SHP77 (cell line): Measurements from ENCODE around the gene DGKB.

ENCODE experiments used
- DNase-seq, 2 experiments: peaks; one replicate each; lab custom pipeline; 2025; lab: John Stamatoyannopoulos, UW

The DGKB gene

DNA sequence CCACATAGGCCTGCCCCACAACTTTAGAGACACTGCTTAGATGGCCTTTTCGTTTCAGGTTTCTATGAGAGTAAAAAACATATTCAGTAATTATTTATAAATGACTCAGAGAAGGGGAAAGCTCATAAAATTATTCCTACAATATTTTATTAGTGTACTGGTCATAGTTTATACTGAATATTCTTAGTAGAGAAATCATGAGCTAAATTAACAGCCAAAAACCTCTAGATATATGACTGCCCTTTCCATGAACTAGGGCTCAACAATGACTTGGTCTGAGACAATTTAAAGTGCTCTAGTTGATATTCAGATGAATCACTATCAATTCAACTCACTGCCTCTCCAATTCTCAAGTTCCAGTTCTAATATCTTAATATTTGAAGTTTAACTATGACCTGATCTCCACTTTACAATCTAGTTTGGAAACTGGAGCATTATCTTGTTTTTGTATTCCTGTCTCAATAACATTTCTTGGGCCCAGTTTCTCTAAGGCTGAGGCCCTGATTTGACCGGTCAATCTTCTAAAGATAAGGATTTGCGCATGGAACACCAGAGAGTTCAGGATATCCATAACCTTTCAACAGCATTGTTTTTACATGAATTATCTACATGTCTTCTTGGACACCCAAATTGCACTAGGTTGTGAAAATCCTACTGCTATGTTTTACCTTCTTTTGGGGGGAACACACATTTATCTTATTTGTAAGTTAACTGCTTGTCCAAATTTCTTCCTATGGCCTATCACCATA, 141.6 kb downstream of the DGKB start:
- no peak for DNase-seq

DNA sequence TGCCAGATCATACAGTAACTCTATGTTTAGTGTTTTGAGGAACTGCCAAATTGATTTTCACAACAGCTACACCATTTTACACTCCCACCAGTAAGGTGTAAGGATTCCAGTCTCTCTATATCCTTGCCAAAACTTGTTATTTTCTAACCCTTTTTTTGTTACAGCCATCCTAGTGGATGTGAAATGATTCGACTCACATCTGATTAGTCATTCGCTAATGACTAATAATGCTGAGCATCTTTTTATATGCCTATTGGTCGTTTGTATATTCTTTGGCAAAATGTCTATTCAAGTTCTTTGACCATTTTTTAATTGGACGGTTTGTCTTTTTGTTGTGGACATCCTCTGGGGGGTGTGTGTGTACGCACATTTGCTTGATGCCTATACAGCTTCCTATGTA, 142.8 kb downstream of the DGKB start:
- no peak for DNase-seq

DNA sequence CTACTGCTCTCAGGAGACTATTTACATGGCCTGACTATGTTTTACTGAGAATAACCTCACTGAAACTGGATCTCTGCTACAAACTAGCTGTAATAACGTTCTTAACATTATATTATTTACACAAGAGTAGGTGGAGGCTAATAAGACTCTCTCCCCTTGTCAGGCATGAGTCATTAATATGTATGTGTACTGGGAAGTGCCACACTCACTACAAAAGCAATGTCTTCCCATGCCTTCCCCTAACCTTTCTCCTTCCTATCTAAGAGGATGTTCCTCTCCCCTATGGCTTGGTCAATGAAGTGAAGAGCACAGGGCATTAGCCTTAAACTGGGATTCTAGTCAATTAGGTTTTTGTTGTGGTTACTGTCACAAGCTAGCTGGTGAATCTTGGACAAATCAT, 147.9 kb downstream of the DGKB start:
- DNase-seq: no peak

DNA sequence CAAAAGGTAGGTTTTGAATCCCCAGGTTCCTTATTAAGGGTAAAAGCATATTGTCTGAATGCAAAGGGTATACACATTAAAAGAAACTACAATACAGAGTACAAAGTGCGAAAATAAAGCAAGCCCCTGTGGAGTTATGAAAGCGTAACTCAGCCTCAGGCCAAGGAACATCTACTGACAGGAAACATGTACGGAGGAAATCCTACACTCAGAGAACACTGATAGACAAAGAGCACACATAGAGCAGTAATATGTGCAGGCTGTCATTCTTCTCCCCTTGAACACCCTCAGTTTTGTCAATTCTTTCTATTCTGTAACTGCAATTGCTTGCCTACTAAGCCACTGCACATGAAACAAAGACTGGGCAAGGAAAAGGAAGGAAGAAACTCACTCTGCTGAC, 150.2 kb downstream of the DGKB start:
- no peak for DNase-seq

DNA sequence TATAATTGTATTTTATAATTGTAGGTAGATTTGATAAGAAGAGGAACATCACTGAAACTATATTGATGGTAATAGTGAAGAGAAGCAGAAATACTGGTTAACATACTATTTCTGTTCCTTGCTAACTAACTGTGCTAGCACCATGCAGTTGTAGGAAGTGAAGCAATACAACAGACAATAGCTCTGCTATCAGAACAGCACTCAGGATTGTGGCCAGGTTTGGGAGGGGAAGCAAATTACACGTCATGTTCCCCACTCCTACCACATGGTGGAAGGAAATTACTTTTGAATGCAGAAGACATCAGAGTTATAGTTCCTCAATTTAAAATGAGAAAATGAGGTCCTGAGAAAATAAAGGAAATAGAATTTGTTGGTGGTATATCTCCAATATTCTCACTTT, 151.1 kb downstream of the DGKB start:
- no peak for DNase-seq

DNA sequence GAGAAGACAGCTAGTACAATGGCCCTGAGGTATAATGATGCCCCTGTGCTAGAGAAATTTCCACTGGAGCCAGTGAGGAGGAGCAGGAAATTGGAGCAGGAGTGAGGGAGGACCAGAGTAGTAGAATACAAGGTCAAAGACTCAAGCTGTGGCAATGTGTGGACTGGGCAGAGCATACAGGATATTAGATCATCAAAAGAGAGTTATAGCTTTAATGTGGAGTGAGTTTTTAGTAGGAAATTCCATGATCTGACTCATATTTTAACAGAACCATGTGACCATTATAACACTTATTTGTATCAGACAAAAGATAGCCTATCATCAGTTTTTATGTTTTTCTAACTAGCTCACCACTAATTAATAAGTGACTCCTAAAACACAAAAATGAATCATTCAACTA, 154.1 kb downstream of the DGKB start:
- DNase-seq: no peak

DNA sequence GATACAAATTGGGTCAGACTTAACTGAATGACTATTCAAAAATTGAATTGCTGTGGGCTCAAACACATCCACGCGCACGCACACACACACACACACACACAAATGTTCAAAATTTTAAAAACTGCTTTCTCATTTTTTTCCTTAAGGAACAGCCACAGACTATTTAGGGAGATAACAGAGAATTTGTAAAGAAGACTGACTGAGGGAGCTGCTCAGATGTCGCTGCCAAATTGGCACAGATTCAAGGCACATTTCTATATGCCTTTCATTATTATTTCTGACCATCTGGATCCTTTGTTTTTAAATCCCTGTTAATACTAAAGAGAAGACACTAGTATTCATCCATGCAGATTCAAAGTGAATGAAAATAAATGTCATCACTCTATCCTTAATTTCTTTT, 154.8 kb downstream of the DGKB start:
- no peak for DNase-seq

DNA sequence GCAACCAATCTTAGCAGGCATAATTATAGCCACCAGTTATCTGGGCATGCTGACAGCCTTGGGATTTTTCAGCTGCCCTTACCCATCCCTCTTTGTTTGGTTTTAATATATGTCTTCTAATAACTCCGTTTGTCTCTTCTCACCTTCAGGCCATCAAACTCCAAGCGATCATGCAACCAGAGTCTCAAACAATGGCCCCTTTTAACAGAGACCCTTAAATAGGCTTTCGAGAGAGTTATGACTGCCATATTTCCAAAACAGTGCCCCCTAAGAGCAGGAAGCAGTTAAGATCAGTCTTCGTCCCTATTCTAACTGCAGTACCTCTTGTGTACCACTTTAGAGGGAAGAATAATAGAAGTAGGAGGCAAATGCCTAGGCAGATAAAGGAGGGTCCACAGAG, 157.5 kb downstream of the DGKB start:
- no peak for DNase-seq

DNA sequence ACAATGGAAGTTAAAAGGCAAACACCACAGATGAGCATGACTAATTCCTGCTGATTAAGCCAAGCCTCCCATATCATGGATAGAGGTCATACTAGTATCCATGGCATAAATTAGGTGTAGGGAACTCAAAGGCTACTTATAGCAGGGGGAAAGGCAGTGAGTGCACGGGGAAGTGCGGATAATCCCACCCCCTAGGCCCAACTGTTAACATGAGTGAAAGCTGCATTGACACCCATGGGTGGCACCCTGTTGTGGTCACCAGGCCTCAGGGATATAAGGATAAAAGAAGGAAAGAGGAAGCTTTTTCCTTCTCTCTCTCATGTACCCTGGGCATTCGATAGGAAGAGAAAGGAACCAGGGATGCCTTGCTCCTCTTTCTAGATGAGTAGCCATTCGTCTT, 161.9 kb downstream of the DGKB start:
- no peak for DNase-seq

DNA sequence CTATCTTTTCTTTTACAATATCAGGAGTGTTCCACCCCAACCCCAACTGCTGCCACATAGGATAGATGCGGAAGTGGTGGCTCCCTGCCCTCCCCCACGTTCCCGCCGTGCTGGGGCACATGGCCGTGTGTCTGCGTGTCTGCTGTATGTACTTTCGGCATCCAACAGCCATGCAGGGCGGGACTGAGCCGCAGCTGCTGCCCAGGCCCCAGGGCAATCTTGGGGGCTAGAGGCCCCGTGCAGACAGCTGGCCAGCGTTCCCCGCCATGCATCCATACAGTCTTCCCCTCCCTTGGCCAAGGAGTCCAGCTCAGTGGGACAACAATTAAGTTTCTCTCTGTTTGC, 162.7 kb downstream of the DGKB start:
- no peak for DNase-seq

DNA sequence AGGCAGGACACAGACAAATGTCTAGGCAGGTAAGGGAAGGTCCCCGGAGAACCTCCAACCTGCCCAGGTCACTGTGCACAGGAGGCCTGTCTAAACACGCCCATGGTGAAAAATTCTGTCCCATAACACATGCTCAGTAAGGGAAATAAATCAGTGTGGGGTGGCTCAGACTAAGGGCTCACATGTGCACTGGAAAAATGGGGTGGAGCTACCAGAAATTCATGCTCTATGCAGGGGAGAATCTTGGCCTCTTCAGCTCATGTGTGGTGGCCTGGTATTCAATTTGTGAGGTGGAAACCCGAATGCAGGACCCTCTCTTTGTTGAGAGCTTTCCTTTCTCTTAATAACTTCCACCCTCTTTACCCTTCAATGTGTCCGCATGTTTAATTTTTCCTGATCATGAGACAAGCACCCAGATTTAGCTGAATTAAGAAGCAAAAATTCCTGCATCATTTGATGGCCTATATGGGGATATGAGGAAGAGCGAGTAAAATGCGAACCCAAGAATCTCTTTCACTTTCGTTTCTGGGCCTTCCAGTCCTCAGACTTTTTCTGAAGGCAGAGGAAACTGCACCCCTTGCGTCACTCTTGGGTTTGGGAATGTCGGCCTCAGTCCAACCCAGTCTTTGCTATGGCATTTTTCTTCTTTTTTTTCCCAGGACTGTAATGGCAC, 163.2 kb downstream of the DGKB start:
- no peak for DNase-seq

DNA sequence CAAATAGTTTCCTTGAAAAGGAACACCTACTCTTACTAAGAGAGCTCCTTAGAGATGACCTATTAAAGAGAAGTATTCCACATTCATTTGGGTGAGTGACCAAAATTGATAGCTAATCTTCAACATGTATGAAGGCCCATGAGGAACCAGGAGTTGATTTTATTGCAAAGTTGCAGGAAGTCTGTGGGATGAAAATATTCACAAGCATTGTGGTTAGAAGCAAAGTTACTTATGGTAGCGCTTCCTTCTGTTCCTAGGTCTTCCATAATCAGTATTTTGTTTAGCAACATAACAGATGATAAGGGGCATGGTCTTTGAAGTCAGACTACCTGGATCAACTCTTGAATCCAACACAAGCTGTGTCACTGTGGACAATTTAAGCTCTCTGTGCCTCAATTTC, 164.5 kb downstream of the DGKB start:
- no peak for DNase-seq

DNA sequence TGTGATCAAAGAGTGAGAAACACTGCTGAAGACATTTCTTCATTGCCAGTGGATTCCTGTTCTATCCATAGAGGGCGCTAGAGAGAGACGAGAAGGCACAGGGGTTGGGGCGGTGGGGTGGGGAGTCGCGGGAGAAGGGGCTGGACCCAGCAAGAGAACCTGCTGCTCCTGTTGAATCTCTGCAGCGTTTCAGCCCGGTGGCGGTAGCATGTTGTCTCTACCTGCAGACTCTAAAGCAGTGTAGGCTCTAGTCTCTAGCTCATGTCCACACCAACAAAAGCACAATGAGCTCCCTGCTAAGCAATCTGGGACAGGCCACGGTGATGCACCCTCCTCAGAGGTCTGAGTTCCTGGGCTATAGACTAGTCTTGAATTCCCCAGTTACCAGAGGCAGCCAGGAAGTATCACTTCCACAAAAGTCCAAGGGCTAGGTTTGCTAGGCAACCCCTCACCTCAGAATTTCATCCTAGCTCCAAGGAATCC, 167.7 kb downstream of the DGKB start:
- no peak for DNase-seq

DNA sequence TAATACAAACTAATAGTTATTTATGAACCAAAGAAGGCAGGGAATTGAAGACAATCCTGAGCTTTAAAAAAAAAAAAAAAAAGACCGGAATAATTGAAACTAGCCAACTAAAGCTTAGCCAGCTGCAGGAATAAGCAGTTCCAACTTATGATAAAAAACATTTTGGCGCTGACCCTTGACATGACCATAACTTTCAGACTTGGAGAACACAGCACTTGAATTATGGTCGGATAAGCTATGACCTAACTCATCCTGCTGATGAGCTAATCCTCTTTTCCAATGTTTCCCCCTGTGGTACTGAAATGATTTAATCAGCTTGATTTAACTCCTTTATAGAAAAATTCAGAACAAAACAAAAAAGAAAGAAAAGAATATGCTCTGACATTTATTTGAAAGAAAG, 181.8 kb downstream of the DGKB start:
- no peak for DNase-seq

DNA sequence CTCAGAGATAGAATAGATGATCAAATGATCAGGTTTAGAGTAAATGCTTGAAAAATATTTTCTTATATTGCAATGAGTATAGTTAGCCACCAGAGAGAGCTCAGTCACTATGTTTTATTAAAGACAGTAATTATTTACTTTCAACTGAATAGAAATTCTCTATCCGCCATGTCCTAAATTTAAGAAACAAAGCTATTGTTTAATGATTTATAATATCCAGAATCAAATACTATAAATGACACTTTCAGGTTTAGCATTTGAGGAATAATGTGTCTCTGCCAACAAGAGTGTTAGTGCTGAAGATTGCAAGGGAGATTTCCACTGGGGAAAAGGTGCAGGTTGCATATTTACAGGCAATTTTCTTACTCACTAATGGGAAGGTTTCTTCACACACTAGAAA, 184.7 kb downstream of the DGKB start:
- peak; percentile 14 to 27 for DNase-seq

DNA sequence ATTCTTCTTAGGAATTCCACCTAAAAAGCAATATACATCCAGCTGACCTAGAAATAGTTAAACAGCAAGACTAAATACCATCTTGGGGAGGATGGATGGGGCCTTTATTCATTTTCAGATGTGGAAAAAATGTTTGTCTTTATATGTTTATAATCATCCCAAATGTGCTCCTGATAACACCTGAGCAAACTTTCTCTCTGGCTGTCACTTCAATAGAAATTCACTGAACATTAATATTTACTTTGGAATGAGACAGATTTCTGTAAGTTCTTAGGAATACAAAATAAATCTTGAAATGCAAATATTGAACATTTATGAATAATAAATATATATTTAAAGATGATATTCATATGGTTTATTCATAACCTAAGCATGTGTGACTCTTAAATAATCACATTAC, 185.4 kb downstream of the DGKB start:
- no peak for DNase-seq

DNA sequence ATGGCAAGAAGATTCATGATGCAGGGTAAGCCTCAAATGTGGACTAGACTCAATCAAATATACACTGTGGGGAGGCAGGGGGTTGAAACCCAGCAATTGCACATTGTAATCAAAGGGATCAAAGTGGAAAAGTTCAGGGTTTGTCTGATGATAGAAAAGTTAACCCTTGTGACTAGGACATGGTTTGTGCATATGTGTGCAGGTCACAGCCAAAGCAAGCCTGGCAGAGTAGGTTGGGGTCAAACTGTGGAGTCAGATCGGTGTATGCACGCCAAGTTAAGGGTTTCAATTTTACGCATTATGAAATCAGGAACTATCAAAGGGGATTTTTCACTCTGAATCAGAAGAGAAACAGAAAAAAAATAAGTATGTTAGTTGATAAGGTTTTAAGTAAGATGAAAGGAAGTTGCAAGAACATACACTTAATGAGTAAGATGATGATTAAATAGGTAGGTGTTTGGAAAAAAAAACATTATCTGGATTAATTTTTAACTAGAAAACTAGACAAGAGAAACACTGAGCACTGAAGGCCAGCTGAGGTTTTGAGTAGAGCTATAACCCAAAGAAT, 188.3 kb downstream of the DGKB start:
- DNase-seq: no peak

DNA sequence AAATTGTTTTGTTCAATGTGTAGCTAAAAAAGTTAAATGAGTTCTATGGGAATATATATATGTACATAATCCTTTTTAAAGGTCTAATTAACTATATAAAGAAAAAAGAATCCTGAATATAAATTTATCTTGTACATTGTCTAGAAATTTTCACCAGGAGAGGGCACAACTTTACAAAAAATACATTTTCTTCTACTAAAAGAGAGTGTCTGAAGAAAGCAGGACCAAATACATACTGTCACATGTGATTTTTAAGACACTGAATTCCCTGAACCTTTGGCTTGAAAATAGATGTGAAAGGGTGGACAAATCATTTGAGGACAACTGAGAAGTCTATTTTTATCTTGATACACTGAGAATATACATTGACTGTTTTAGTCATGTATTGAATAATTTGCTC, 204.3 kb downstream of the DGKB start:
- DNase-seq: no peak

DNA sequence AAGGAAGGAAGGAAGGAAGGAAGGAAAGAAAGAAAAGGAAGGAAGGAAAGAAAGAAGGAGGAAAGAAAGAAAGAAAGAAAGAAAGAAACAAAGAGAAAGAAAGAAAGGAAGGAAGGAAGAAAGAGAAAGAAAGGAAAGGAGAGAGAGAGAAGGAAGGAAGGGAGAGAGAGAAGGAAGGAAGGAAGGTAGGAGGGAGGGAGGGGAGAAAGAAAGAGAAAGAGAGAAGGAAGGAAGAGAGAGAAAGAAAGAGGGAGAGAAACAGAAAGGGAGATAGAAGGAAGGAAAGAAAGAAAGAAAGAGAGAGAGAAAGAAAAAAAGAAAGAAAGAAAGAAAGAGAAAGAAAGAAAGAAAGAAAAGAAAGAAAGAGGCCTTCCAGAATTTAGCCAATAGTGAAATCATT, 204.9 kb downstream of the DGKB start:
- DNase-seq: no peak

DNA sequence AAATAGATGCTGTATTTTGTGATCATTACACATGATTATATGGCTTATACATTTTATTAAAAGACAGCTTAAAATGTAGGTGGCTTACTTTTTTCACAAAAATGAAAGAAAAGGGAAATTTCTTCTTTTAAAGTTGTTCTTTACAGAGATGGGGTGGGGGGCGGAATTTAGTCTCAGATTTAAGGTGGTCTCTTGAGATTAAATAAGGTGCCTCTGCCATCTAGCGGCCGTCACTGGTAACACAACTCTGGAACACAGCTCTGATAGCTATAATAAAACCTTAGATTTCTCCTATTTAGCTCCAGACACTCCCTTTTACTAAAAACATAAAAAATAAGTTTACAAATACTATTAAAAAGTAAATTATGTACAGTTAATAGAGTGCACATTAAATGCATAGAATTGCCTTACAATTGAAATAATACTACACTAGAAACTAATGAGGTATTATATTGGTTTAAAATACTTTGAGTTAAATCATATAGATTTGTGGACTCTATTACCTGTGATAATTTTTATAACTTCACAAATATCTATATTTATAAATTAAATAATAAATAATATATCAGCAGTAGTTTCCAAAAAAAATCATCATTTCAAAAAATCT, 210.9 kb downstream of the DGKB start:
- peak; percentile 17 to 48 for DNase-seq

DNA sequence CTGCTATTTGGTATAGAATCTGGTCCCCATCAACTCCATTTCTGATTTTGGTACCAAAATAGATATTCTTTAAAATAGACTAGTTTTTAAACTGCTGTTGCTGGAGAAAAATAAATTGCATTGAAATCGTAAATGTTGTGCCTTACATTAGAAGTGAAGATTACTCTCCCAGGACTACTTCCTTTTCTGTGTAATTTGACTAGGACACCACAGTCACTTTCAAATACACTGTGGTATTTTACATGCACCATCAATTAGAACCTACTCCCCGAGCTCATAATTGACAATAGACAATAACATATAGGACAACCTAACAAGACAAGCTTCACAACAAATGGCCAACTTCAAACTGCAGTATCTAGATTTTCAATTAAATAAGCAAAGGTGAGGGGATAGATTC, 211.5 kb downstream of the DGKB start:
- DNase-seq: no peak

DNA sequence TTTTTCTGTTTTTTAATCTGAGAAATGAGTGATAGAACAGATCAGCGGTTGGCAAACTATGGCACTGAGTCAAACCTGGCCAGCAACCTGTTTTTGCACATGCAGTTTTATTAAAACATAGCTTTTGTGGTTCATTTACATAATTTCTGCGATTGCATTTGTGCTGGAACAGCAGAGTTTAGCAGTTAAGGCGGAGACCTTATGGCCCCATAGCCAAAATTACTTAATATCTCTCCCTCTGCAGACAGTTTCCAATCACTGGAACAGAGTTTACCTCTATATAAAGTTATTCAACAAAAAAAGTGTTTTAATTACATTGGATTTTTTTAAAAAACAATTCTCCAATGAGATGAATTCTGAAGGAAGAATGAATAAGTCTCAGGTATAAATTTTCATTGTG, 212.1 kb downstream of the DGKB start:
- no peak for DNase-seq

DNA sequence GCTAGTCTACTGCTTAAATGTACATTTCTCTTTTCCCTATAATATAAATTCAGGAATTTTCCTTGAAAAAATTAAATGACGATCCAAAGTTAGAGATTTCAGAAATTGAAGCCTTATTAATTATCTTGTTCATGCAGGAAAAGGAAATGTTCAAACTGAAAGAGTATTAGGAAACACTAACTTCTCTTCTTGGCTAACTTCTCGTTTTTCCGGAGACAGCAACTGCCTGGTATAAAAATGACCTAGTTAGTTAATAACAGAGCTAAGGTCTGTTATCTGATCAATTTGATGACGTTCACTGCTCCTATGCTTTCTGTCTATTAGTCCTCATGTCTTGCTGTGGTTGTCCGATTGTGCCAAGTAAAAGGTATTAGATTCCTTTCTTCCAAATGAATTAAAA, 212.5 kb downstream of the DGKB start:
- DNase-seq: no peak
